ENCODE data around the gene CMTM4. TPM values are rescaled to one million over a fixed set of nuclear protein-coding genes. Genes with fewer than 3 reads are reported as not detected.
"Not testable (repeated sequence)": the region's sequence is repeated elsewhere in the genome, so short reads cannot be mapped to it uniquely, and the experiment has no call there.

The CMTM4 gene
- total RNA-seq, 1 experiment from 2014 or later, result 14.3 TPM

GRCh38 chr16:66653581-66654350 lies 42.8 kb downstream of the CMTM4 start:
- peak; percentile 65 for DNase-seq (ENCODE audit: low read depth)
- in situ Hi-C loops (cut with HindIII; ENCODE audit: low pct_unique_long_range_greater_than_20kb, low sequenced_read_pairs), result no loop called here

GRCh38 chr16:66652661-66653360 lies 43.7 kb downstream of the CMTM4 start:
- no peak for DNase-seq (ENCODE audit: low read depth)
- in situ Hi-C loops (cut with HindIII; ENCODE audit: low pct_unique_long_range_greater_than_20kb, low sequenced_read_pairs), result no loop called here

DNA sequence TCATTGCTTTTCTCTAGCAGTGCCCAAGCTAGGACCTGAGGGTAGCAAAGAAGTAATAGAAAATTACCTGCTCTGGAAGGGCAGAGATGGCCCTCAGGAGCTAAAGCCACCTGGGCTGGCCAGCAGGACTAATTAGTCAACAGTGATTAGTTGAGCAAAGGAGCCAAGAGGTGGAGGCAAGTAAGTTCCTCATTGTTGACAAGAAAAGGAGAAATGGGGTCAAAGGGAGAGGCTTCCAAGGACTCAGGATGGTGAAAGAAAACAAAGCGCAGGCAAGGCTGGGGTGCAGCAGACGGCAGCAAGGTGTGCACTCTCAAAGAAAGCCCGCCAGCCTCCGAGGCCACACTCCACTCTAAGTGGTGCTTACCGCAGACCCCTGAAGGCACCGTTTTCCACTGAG lies 44.6 kb downstream of the CMTM4 start:
- in situ Hi-C loops (cut with HindIII; ENCODE audit: low pct_unique_long_range_greater_than_20kb, low sequenced_read_pairs), result no loop called here
- DNase-seq (ENCODE audit: low read depth), result no peak

- DNase-seq (ENCODE audit: low read depth), result no peak
- in situ Hi-C loops (cut with HindIII; ENCODE audit: low pct_unique_long_range_greater_than_20kb, low sequenced_read_pairs), result no loop called here
Observed at GRCh38 chr16:66651474-66651765, 45.1 kb downstream of the CMTM4 start.

- in situ Hi-C loops (cut with HindIII; ENCODE audit: low pct_unique_long_range_greater_than_20kb, low sequenced_read_pairs), result no loop called here
- DNase-seq (ENCODE audit: low read depth), result peak; percentile 60
Observed at GRCh38 chr16:66650707-66651473, 45.7 kb downstream of the CMTM4 start.

DNA sequence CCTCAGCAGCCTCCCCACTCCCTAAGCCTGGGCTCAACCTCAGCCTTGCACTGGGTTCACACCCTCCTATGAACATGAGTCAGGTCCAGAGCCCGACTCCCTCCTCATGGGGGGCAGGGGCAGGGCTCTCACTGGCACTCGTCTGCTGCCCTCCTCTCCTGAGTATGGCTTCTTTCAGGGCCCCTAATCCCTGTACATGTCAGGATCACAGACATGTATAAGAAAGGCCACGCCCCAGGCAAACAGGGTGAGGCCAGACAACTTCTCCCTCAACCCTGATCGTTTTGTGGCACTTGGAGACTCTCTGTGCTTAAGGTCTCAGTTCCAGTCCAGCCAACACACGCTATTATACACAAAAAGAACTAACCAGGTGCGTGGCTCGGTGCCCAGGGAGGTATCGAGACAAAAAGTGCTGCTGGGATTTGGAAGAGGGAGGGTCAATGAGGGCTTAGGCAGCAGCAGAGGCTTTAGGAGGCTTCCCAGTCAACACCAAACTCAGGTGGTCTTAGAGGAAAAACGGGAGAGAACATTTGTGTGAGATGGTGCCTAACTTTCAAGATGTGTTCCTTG lies 46.8 kb downstream of the CMTM4 start:
- in situ Hi-C loops (cut with HindIII; ENCODE audit: low pct_unique_long_range_greater_than_20kb, low sequenced_read_pairs), result no loop called here
- DNase-seq (ENCODE audit: low read depth), result no peak

DNA sequence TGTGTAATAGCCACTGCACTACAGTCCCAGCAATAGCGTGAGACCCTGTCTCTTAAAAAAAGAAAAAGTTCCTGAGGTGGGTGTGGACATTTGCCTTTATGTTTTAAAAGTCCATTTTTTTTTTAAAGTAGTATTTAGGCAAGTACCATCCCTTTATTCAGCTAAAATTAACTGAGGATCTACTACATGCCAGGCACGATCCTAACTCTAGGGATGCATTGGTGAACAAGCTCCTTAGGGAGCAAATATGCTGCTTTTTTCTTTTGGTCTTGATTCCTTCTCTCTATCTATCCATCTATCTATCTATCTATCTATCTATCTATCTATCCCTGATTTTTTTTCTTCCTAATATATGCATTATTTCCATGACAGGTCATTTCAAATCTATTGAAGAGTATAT lies 47.4 kb downstream of the CMTM4 start:
- in situ Hi-C loops (cut with HindIII; ENCODE audit: low pct_unique_long_range_greater_than_20kb, low sequenced_read_pairs), result no loop called here
- no peak for DNase-seq (ENCODE audit: low read depth)

- in situ Hi-C loops (cut with HindIII; ENCODE audit: low pct_unique_long_range_greater_than_20kb, low sequenced_read_pairs), result no loop called here
- DNase-seq (ENCODE audit: low read depth), result no peak
Observed at GRCh38 chr16:66647866-66648265, 48.7 kb downstream of the CMTM4 start.

GRCh38 chr16:66641387-66641786 lies 55.2 kb downstream of the CMTM4 start:
- in situ Hi-C loops (cut with HindIII; ENCODE audit: low pct_unique_long_range_greater_than_20kb, low sequenced_read_pairs), result no loop called here
- no peak for DNase-seq (ENCODE audit: low read depth)

- DNase-seq (ENCODE audit: low read depth), result no peak
- in situ Hi-C loops (cut with HindIII; ENCODE audit: low pct_unique_long_range_greater_than_20kb, low sequenced_read_pairs), result no loop called here
Observed at GRCh38 chr16:66640724-66641314, 55.7 kb downstream of the CMTM4 start.

GRCh38 chr16:66639091-66639885 lies 57.3 kb downstream of the CMTM4 start:
- in situ Hi-C loops (cut with HindIII; ENCODE audit: low pct_unique_long_range_greater_than_20kb, low sequenced_read_pairs), result no loop called here
- no peak for DNase-seq (ENCODE audit: low read depth)

DNA sequence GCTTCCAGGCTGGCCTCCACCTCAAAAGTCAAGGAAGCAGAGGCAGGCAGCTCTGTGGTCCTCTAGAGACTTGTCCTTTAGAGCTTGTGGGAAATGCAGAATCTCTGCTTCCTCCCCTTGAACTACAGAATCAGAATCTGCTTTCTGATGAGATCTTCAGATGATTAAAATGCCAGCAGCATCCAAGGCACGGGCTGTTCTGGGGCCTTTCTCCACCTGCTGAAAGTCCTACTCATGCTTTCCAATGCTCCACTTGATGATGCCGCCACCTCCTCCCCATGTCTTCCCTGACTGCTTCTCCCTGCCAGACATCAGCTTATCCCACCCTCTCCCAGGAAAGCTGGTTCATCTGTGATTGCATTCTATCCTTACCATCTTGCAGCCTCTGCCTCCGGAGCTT lies 58.7 kb downstream of the CMTM4 start:
- in situ Hi-C loops (cut with HindIII; ENCODE audit: low pct_unique_long_range_greater_than_20kb, low sequenced_read_pairs), result no loop called here
- DNase-seq (ENCODE audit: low read depth), result no peak

- in situ Hi-C loops (cut with HindIII; ENCODE audit: low pct_unique_long_range_greater_than_20kb, low sequenced_read_pairs), result no loop called here
- DNase-seq (ENCODE audit: low read depth), result no peak
Observed at GRCh38 chr16:66636199-66636598, 60.3 kb downstream of the CMTM4 start.

GRCh38 chr16:66635406-66635805 lies 61.1 kb downstream of the CMTM4 start:
- in situ Hi-C loops (cut with HindIII; ENCODE audit: low pct_unique_long_range_greater_than_20kb, low sequenced_read_pairs), result no loop called here
- DNase-seq (ENCODE audit: low read depth), result no peak

GRCh38 chr16:66634527-66635196 lies 61.9 kb downstream of the CMTM4 start:
- in situ Hi-C loops (cut with HindIII; ENCODE audit: low pct_unique_long_range_greater_than_20kb, low sequenced_read_pairs), result no loop called here
- DNase-seq (ENCODE audit: low read depth), result no peak

DNA sequence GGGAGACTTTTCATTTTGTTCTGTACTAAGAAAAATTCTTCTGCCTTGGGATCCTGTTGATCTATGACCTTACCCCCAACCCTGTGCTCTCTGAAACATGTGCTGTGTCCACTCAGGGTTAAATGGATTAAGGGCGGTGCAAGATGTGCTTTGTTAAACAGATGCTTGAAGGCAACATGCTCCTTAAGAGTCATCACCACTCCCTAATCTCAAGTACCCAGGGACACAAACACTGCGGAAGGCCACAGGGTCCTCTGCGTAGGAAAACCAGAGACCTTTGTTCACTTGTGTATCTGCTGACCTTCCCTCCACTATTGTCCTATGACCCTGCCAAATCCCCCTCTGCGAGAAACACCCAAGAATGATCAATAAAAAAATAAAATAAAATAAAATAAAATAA lies 65.0 kb downstream of the CMTM4 start:
- in situ Hi-C loops (cut with HindIII; ENCODE audit: low pct_unique_long_range_greater_than_20kb, low sequenced_read_pairs); DNase-seq (ENCODE audit: low read depth): not testable (repeated sequence)

- in situ Hi-C loops (cut with HindIII; ENCODE audit: low pct_unique_long_range_greater_than_20kb, low sequenced_read_pairs); DNase-seq (ENCODE audit: low read depth): not testable (repeated sequence)
Observed at GRCh38 chr16:66630561-66631260, 65.8 kb downstream of the CMTM4 start.
